Measurements from ENCODE around the gene TENT5C.

Gene TENT5C

GRCh38 chr1:117674521-117675400 is 68.9 kb downstream of the TENT5C start:
- Histone ChIP-seq H3K36me3 (no peaks in the 10 kb centered on the region), H3K9me3 (no peaks in the 10 kb centered on the region), H3K4me3 (no peak overlapping the region), H3K27me3 (no peaks in the 10 kb centered on the region), H3K27ac (peak overlapping the region; percentile 68 to 71), H3K4me1 (peaks cover 0 to 83% (median 38%) of the 10 kb centered on the region in 4 donors)
- peak in 1 of 2 experiments; percentile 9 for TF ChIP-seq CTCF (IDR thresholded peaks at IDR 0.05)
- no peak for DNase-seq
- intact Hi-C loops (cut with DNase I; ENCODE audit: low total_unique reads), result loop anchor here (5.0 kb wide), 1 partner anchor 67 kb away; the partner anchor contains the start of gene TENT5C

GRCh38 chr1:117675907-117676430 is 70.1 kb downstream of the TENT5C start:
- H3K9me3 ChIP-seq, result no peaks in the 10 kb centered on the region
- intact Hi-C loops (cut with DNase I; ENCODE audit: low total_unique reads), result no loop called here
- H3K27ac ChIP-seq, result peak overlapping the region; percentile 68 to 71
- no peak for DNase-seq
- H3K4me1 ChIP-seq, result peaks cover 0 to 80% (median 36%) of the 10 kb centered on the region in 4 donors
- H3K36me3 ChIP-seq, result no peaks in the 10 kb centered on the region
- H3K27me3 ChIP-seq, result no peaks in the 10 kb centered on the region
- TF ChIP-seq CTCF (IDR thresholded peaks at IDR 0.05), result no peak
- H3K4me3 ChIP-seq, result no peak overlapping the region

GRCh38 chr1:117676615-117677130 is 70.8 kb downstream of the TENT5C start:
- H3K4me1 ChIP-seq, result peaks cover 0 to 83% (median 34%) of the 10 kb centered on the region in 4 donors
- peak overlapping the region; percentile 68 to 71 for H3K27ac ChIP-seq
- H3K4me3 ChIP-seq, result no peak overlapping the region
- no peaks in the 10 kb centered on the region for H3K27me3 ChIP-seq
- H3K36me3 ChIP-seq, result no peaks in the 10 kb centered on the region
- H3K9me3 ChIP-seq, result no peaks in the 10 kb centered on the region
- no peak for TF ChIP-seq CTCF (IDR thresholded peaks at IDR 0.05)
- DNase-seq, result no peak
- intact Hi-C loops (cut with DNase I; ENCODE audit: low total_unique reads), result no loop called here

Data from tibial artery (tissue), 4 donors.